IMR-90 (cell line): ENCODE measurements around the gene COLEC11. TPM values are rescaled to one million over a fixed set of nuclear protein-coding genes. Genes with fewer than 3 reads are reported as not detected.

Experiments used
- ATAC-seq: fragments of 200-7000 bp; cut with Tn5 transposase; 2 replicates; pipeline ENCODE4 v1.9.1; 2020; ENCODE audit warnings: low read depth, mild to moderate bottlenecking, moderate library complexity
- BruUV-seq: library from RNA; stranded (reverse); fragments of 400-500 nt; replicated peaks from 2 replicates; lab custom pipeline; 2021; lab: Mats Ljungman, UMichigan
- CTCF ChIA-PET: fragments of 300-600 bp; formaldehyde crosslinking; extraction: SDS; loops from one replicate; lab custom pipeline; 2021; ENCODE audit warnings: antibody characterized with exemption; lab: Yijun Ruan, JAX
- POLR2A ChIA-PET: fragments of 300-600 bp; sonication (Branson Sonifier 250); formaldehyde crosslinking; loops from one replicate; lab custom pipeline; 2022; ENCODE audit warnings: antibody characterized with exemption; ENCODE audit not compliant: unreplicated experiment; lab: Charles Lee
- DNase-seq: peaks from one replicate; pipeline ENCODE4 v3.0.0; 2013
- H2AFZ ChIP-seq: replicated peaks from 2 replicates; pipeline ENCODE3; 2013; ENCODE audit warnings: low read length, mild to moderate bottlenecking; ENCODE audit not compliant: poor library complexity
- H2AK5ac ChIP-seq: 2 replicates; pipeline ENCODE4 v1.6.1; 2013; ENCODE audit warnings: low read depth, low read length, inconsistent platforms
- H2AK9ac ChIP-seq: replicated peaks from 2 replicates; pipeline ENCODE3; 2013; ENCODE audit warnings: mild to moderate bottlenecking, low read depth, low read length, moderate library complexity; ENCODE audit not compliant: poor library complexity
- H2BK120ac ChIP-seq: 2 replicates; pipeline ENCODE4 v1.6.1; 2013; ENCODE audit warnings: low read depth, low read length, inconsistent platforms
- H2BK15ac ChIP-seq: 3 replicates; pipeline ENCODE4 v1.6.1; 2013; ENCODE audit warnings: low read depth, low read length, inconsistent platforms
- H2BK20ac ChIP-seq: 2 replicates; pipeline ENCODE4 v1.6.1; 2013; ENCODE audit warnings: low read depth, mild to moderate bottlenecking, inconsistent platforms, low read length, moderate library complexity
- H2BK5ac ChIP-seq: 2 replicates; pipeline ENCODE4 v1.6.1; 2013; ENCODE audit warnings: mild to moderate bottlenecking, low read depth, low read length, inconsistent platforms; ENCODE audit not compliant: poor library complexity, severe bottlenecking
- H3K14ac ChIP-seq: replicated peaks from 2 replicates; pipeline ENCODE4 v1.6.1; 2013; ENCODE audit warnings: low read depth, low read length, inconsistent platforms
- H3K18ac ChIP-seq: 2 replicates; pipeline ENCODE4 v1.6.1; 2013; ENCODE audit warnings: low read depth, low read length, control low read depth
- H3K23ac ChIP-seq: 2 replicates; pipeline ENCODE4 v1.6.1; 2013; ENCODE audit warnings: low read depth, low read length, inconsistent platforms
- H3K27ac ChIP-seq: 2 replicates; pipeline ENCODE4 v1.5.1; 2013; ENCODE audit warnings: mild to moderate bottlenecking, control low read depth, low read length; ENCODE audit not compliant: insufficient read depth
- H3K27me3 ChIP-seq: 2 replicates; pipeline ENCODE4 v1.6.1; 2013; ENCODE audit warnings: low read length; ENCODE audit not compliant: control insufficient read depth, insufficient read depth
- H3K36me3 ChIP-seq: 2 replicates; pipeline ENCODE4 v1.6.1; 2013; ENCODE audit warnings: low read length, mixed read lengths; ENCODE audit not compliant: control insufficient read depth, insufficient read depth
- H3K4ac ChIP-seq: 2 replicates; pipeline ENCODE4 v1.6.1; 2013; ENCODE audit warnings: low read depth, low read length, inconsistent platforms
- H3K4me1 ChIP-seq: 2 replicates; pipeline ENCODE4 v1.6.1; 2013; ENCODE audit warnings: low read length, mixed read lengths; ENCODE audit not compliant: control insufficient read depth, insufficient read depth
- H3K4me2 ChIP-seq: 2 replicates; pipeline ENCODE4 v1.6.1; 2013; ENCODE audit warnings: low read depth, mild to moderate bottlenecking, control low read depth, low read length, moderate library complexity
- H3K4me3 ChIP-seq: 2 replicates; pipeline ENCODE4 v1.5.1; 2013; ENCODE audit warnings: low read depth, mild to moderate bottlenecking, control low read depth, low read length, moderate library complexity; ENCODE audit not compliant: insufficient read depth
- H3K56ac ChIP-seq: 2 replicates; pipeline ENCODE4 v1.6.1; 2013; ENCODE audit warnings: low read length, inconsistent platforms; ENCODE audit not compliant: insufficient read depth; ENCODE audit errors: extremely low read depth
- H3K79me1 ChIP-seq, 2 experiments: 2 replicates each; pipeline ENCODE4 v1.6.1; 2013; ENCODE audit warnings: low read length in 2 of 2, inconsistent platforms in 1 of 2, low read depth in 1 of 2
- H3K9ac ChIP-seq: 2 replicates; pipeline ENCODE4 v1.6.1; 2013; ENCODE audit warnings: low read depth, low read length, control low read depth
- H3K9me1 ChIP-seq: 2 replicates; pipeline ENCODE4 v1.6.1; 2013; ENCODE audit warnings: low read length, inconsistent platforms; ENCODE audit not compliant: insufficient read depth
- H3K9me3 ChIP-seq: 2 replicates; pipeline ENCODE4 v1.6.1; 2013; ENCODE audit warnings: low read length; ENCODE audit not compliant: control insufficient read depth, insufficient read depth
- H4K20me1 ChIP-seq: 2 replicates; pipeline ENCODE4 v1.6.1; 2013; ENCODE audit warnings: low read length, inconsistent platforms; ENCODE audit not compliant: insufficient read depth
- H4K5ac ChIP-seq: 2 replicates; pipeline ENCODE4 v1.6.1; 2013; ENCODE audit warnings: mild to moderate bottlenecking, low read depth, low read length, control low read depth
- H4K8ac ChIP-seq, 2 experiments: 2 replicates each; pipeline ENCODE4 v1.6.1; 2013; ENCODE audit warnings: low read depth in 2 of 2, low read length in 2 of 2, control low read depth in 1 of 2, inconsistent platforms in 1 of 2
- H4K91ac ChIP-seq: 2 replicates; pipeline ENCODE4 v1.6.1; 2013; ENCODE audit warnings: low read depth, low read length, inconsistent platforms; ENCODE audit not compliant: insufficient read depth
- CHD1 ChIP-seq: IDR thresholded peaks from 2 replicates; pipeline ENCODE4 v1.6.1; 2012; ENCODE audit warnings: low read depth, low read length, improper control_type of control experiment
- POLR2A ChIP-seq: IDR thresholded peaks from 2 replicates; pipeline ENCODE4 v1.6.1; 2012; ENCODE audit warnings: mild to moderate bottlenecking, low read depth, low read length
- RAD21 ChIP-seq: IDR thresholded peaks from 2 replicates; pipeline ENCODE4 v1.6.1; 2012; ENCODE audit warnings: low read length, improper control_type of control experiment
- WGBS, 2 experiments: methylation state at CpG; one replicate each; pipeline versions ENCODE4 v1.1.5 to v1.1.7; 2013; ENCODE audit warnings: missing lambda C conversion rate in 2 of 2; ENCODE audit not compliant: insufficient read length in 1 of 2; ENCODE audit errors: extremely low coverage in 2 of 2; 5-methylcytosine and 5-hydroxymethylcytosine counted together
- dilution Hi-C: fragments of 300-500 bp; cut with HindIII; formaldehyde crosslinking; loops from one replicate; pipeline ENCODE4 v1.14.3; 2018; ENCODE audit warnings: low sequenced_read_pairs; ENCODE audit not compliant: unreplicated experiment
- in situ Hi-C: fragments of 300-500 bp; cut with MboI; formaldehyde crosslinking; loops from 3 replicates; pipeline ENCODE4 v1.14.3; 2019; ENCODE audit warnings: low sequenced_read_pairs, inconsistent platforms, mixed read lengths
- intact Hi-C: fragments of 100-400 bp; cut with micrococcal nuclease; formaldehyde crosslinking; loops from 2 replicates; pipeline ENCODE4 v1.10.0; 2022
- polyA plus RNA-seq, 3 experiments: library from polyadenylated mRNA; depleted of rRNA; stranded (reverse); fragments of >200 nt; gene quantifications; 2 replicates each; pipeline ENCODE4 v1.2.3, GENCODE V29; 2012; ENCODE audit warnings: low replicate concordance in 1 of 3
- total RNA-seq: library from RNA; depleted of rRNA; stranded (reverse); fragments of >200 nt; gene quantifications from 2 replicates; pipeline ENCODE4 v1.2.3, GENCODE V29; 2012

The COLEC11 gene
- total and polyA plus RNA-seq, 2 of the 4 experiments (the other 2 are of a cell fraction): under 0.01 to 0.24 TPM

DNA sequence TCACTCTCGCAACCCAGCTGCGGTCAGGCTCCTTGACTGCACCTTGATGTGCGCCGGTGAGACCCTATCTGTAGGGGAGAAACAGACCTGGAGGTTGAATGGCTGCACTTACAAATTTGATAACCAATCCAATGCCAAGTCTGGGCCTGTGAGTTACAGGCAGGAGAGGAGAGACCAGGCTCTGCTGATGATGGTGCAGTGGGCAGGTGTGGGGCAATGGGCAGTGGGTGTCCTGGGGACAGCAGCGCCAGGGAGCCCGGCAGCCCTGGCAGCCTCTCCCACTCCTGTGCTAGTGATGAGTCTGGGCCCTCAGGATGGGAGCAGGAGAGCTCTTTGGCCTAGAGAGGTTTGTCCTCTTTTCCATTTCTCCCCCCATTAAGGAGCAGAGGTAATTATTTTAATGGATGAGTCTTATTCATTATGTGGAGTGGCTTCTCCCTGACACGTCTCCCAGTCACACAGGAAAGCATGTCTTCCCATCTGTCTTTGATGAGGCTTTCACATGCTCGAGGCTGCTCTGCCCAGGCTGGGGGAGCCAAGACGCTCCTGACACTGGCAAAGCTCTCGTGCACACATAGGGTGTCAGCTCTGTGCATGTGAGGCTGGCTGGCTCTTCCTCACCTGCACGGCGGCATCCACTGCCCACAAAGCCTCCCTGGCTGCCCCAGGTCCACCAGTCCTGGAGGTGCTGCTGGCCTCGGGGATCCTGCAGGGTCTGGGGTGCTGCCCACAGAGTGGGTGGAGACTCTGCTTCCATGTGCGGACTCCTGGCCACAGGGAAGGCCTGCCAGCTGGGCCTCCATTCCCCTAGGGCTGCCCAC lies 53.1 kb downstream of the COLEC11 start (continued):
- TF ChIP-seq RAD21: no peak
- no peak for TF ChIP-seq POLR2A

DNA sequence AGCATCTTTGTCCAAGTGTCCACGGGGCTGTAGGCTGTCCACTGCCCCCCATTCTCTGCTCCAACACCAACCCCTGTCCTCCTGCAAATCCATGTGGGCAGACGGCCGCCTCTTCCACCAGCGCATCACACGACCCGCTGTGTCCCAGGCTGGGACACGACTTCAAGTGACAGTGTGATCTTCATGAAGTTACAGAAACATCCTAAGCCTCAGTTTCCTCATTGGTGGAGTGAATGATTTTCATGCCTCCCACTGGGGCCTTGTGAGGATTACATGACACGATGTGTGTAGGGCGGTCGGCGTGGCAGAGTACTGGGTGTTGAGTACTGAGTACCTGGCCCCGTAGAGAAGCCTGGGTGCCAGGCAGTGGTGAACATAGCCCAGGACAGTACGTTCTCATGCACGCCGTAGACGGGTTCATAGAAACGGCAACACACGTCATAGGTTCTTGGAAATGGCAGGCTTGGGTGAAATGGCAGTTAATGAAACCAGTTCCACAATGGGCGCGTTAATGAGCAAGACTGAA lies 53.8 kb downstream of the COLEC11 start:
- no peak overlapping the region for H2BK15ac ChIP-seq
- no peak overlapping the region for H2BK20ac ChIP-seq
- no peak overlapping the region for H3K14ac ChIP-seq
- H2BK5ac ChIP-seq: no peak overlapping the region
- in situ Hi-C loops (loop anchor here (10.0 kb wide), 1 partner anchor 224 kb away; no protein-coding TSS in a partner anchor), dilution Hi-C loops (no loop called here), intact Hi-C loops (no loop called here)
- no peak overlapping the region for H4K8ac ChIP-seq
- WGBS, 2 experiments: 93% methylated on average over 3 of the region's 20 CpGs; no CpG with 5 or more reads in 1 of the 2 experiments
- H3K27me3 ChIP-seq: no peaks in the 10 kb centered on the region; the same call in 1 of the 2 replicates
- H3K9me1 ChIP-seq: no peaks in the 10 kb centered on the region
- ChIA-PET CTCF (no interaction called here), POLR2A (no interaction called here)
- H3K4ac ChIP-seq: no peak overlapping the region
- no peak overlapping the region for H3K23ac ChIP-seq
- H2BK120ac ChIP-seq: no peak overlapping the region
- no peaks in the 10 kb centered on the region for H3K36me3 ChIP-seq
- H4K91ac ChIP-seq: no peak overlapping the region
- H3K56ac ChIP-seq: no peak overlapping the region
- DNase-seq (no peak), ATAC-seq (no peak)
- no peak overlapping the region for H4K5ac ChIP-seq
- H3K4me3 ChIP-seq: no peak overlapping the region
- H4K20me1 ChIP-seq: no peaks in the 10 kb centered on the region
- no peaks in the 10 kb centered on the region; the same call in 1 of the 2 replicates for H3K9me3 ChIP-seq
- no peak overlapping the region for H3K18ac ChIP-seq
- no peak overlapping the region for H3K9ac ChIP-seq
- H2AK5ac ChIP-seq: 0 out of 2 replicates have a peak overlapping the region, but pooled peaks have one; percentile 9
- H3K4me1 ChIP-seq: peaks cover 4% of the 10 kb centered on the region; the same call in 1 of the 2 replicates
- BruUV-seq: no TSS peak
- peak overlapping the region; percentile 23 for H2AFZ ChIP-seq
- no peak overlapping the region for H3K4me2 ChIP-seq
- no peak overlapping the region for H3K27ac ChIP-seq
- no peak overlapping the region for H2AK9ac ChIP-seq
- no peak for TF ChIP-seq CHD1
- TF ChIP-seq POLR2A: no peak
- no peak for TF ChIP-seq RAD21
- H3K79me1 ChIP-seq: no peaks in the 10 kb centered on the region
